ENCODE measurements around the gene HOXC13. TPM values are rescaled to one million over a fixed set of nuclear protein-coding genes. Genes with fewer than 3 reads are reported as not detected.

The HOXC13 gene
- total RNA-seq, 1 experiment from 2014 or later: not detected

DNA sequence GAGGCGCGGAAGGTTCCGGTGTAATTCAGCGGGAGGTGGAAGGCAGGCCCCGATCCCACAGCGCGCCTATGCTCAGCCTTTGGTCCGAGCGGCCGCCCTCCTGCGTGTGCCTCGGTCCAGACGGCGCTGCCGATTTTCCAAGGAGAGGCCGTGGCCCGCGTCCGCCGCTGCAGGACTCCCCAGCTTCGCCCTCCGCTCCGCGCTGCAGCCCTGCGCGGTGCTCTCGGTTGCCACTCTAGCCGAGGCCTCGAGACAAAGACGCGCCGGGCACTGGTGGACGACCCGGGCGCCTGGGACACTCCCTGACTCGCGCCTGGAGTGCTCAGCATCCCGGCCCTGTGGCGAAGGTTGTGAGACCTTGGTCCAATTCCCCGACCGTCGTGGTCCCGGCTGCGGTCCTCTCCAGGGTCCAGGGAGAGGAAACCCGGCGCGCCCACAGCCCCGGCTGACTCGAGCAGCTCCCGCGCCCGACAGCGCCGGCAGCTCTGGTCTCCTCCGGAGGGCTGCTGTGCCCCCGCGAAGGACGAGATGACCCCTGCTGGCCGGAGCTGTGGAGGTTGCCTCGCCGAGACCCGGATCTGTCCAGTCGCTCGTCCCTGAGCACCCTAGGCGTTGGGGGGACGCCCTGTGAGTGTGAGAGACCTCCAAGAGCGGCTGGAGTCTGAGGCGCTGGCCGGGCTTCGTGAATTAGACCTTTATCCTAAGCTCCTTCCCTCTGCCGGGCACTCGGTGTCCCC lies 22.6 kb downstream of the HOXC13 start:
- no peaks in the 10 kb centered on the region for H3K36me3 Mint-ChIP-seq (ENCODE audit: insufficient read depth, unreplicated experiment)
- H3K4me1 Mint-ChIP-seq (ENCODE audit: low read depth, unreplicated experiment): peaks cover 8% of the 10 kb centered on the region
- no peak overlapping the region for H3K27ac Mint-ChIP-seq (ENCODE audit: unreplicated experiment)
- intact Hi-C loops (cut with micrococcal nuclease; ENCODE audit: unreplicated experiment): no loop called here
- H3K9me3 Mint-ChIP-seq (ENCODE audit: low read depth, unreplicated experiment): no peaks in the 10 kb centered on the region
- CTCF ChIA-PET: interaction anchor here (0.6 kb wide), 1 partner anchor 191 kb away, joined by 3 read pairs; no protein-coding TSS in a partner anchor
- H3K4me3 Mint-ChIP-seq (ENCODE audit: low read depth, unreplicated experiment): no peak overlapping the region
- no TSS peak for BruUV-seq (replicated peaks)
- peaks cover 86% of the 10 kb centered on the region for H3K27me3 Mint-ChIP-seq (ENCODE audit: unreplicated experiment)
- DNase-seq: no peak
- TF ChIP-seq, protein P1, sequence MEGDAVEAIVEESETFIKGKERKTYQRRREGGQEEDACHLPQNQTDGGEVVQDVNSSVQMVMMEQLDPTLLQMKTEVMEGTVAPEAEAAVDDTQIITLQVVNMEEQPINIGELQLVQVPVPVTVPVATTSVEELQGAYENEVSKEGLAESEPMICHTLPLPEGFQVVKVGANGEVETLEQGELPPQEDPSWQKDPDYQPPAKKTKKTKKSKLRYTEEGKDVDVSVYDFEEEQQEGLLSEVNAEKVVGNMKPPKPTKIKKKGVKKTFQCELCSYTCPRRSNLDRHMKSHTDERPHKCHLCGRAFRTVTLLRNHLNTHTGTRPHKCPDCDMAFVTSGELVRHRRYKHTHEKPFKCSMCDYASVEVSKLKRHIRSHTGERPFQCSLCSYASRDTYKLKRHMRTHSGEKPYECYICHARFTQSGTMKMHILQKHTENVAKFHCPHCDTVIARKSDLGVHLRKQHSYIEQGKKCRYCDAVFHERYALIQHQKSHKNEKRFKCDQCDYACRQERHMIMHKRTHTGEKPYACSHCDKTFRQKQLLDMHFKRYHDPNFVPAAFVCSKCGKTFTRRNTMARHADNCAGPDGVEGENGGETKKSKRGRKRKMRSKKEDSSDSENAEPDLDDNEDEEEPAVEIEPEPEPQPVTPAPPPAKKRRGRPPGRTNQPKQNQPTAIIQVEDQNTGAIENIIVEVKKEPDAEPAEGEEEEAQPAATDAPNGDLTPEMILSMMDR (IDR thresholded peaks at IDR 0.05; ENCODE audit: unreplicated experiment): no peak

GRCh38 chr12:53963005-53963404 lies 24.4 kb downstream of the HOXC13 start:
- Mint-ChIP-seq H3K9me3 (ENCODE audit: low read depth, unreplicated experiment) (no peaks in the 10 kb centered on the region), H3K27me3 (ENCODE audit: unreplicated experiment) (peaks cover 86% of the 10 kb centered on the region), H3K4me3 (ENCODE audit: low read depth, unreplicated experiment) (no peak overlapping the region), H3K4me1 (ENCODE audit: low read depth, unreplicated experiment) (peaks cover 8% of the 10 kb centered on the region), H3K27ac (ENCODE audit: unreplicated experiment) (no peak overlapping the region), H3K36me3 (ENCODE audit: insufficient read depth, unreplicated experiment) (no peaks in the 10 kb centered on the region)
- TF ChIP-seq, protein P1 (IDR thresholded peaks at IDR 0.05; ENCODE audit: unreplicated experiment): no peak
- CTCF ChIA-PET: no interaction called here
- DNase-seq: no peak
- intact Hi-C loops (cut with micrococcal nuclease; ENCODE audit: unreplicated experiment): no loop called here
- no TSS peak for BruUV-seq (replicated peaks)

DNA sequence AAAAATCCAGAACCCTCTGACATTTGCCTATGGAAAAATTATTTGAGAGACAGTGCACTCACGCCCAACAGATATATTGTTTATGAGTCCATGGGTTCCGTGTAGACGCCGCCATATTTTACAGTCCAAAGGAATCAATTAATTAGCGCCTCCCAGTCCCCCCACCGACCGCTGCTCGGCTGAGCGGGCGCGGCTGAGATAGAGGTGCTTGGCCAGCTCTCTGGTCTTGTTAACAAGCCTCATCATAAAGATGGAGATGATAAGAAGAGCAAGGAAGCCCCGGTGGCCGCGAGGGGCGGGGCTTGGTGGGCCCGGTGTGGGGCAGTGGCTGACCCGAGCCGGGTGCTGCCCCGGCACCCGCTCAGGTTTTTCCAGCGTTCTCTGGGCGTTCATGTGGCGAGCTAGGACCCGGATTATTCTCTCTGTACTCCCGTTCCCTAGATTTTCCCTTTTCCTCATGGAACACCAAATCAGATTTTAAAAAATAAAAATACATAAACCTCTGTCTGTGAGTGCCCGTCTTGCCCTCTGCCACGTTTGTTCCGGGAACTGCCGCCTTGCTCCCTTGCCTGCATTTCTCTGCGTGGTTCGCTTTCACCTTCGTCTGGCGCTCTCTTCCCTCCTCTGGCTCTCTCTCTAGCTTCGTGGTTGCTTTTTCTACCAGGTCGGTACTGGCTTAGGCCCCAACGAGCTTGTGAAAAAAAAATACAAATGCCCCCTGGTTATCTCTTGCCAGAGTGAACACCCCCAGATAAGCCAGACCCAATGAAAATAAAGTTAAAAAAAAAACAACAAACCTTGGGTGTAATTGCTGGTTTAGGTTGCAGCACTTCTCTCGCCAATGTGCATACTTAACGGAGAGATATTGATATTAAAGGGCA lies 25.0 kb downstream of the HOXC13 start:
- H3K27me3 Mint-ChIP-seq (ENCODE audit: unreplicated experiment): peaks cover 86% of the 10 kb centered on the region
- intact Hi-C loops (cut with micrococcal nuclease; ENCODE audit: unreplicated experiment): no loop called here
- TF ChIP-seq, protein P1 (IDR thresholded peaks at IDR 0.05; ENCODE audit: unreplicated experiment): no peak
- no peaks in the 10 kb centered on the region for H3K9me3 Mint-ChIP-seq (ENCODE audit: low read depth, unreplicated experiment)
- H3K27ac Mint-ChIP-seq (ENCODE audit: unreplicated experiment): no peak overlapping the region
- no peak for DNase-seq
- no TSS peak for BruUV-seq (replicated peaks)
- H3K4me3 Mint-ChIP-seq (ENCODE audit: low read depth, unreplicated experiment): no peak overlapping the region
- H3K4me1 Mint-ChIP-seq (ENCODE audit: low read depth, unreplicated experiment): peaks cover 8% of the 10 kb centered on the region
- H3K36me3 Mint-ChIP-seq (ENCODE audit: insufficient read depth, unreplicated experiment): no peaks in the 10 kb centered on the region
- CTCF ChIA-PET: interaction anchor here (0.9 kb wide), 1 partner anchor 9 kb away, joined by 3 read pairs; no protein-coding TSS in a partner anchor

DNA sequence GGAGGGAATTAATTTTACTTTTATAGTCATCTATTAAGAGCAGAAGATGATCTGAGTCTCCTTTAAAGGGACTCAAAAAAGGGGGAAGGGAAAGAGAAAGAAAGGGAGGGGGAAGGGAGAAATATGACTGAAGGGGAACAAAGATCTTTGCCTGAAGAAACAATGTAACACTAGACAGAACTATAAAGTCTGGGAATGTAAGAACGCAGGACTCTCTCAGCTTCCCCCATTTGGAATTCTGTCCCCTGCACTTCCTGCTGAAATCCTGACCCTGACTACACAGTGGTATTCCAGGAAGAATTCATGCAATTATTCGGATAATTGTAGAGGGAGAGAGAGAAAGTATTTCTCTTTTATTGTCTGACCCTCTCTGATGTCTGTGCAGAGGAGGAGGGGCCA lies 25.7 kb downstream of the HOXC13 start:
- Mint-ChIP-seq H3K4me3 (ENCODE audit: low read depth, unreplicated experiment) (no peak overlapping the region), H3K36me3 (ENCODE audit: insufficient read depth, unreplicated experiment) (no peaks in the 10 kb centered on the region), H3K27ac (ENCODE audit: unreplicated experiment) (no peak overlapping the region), H3K27me3 (ENCODE audit: unreplicated experiment) (peaks cover 86% of the 10 kb centered on the region), H3K4me1 (ENCODE audit: low read depth, unreplicated experiment) (peaks cover 8% of the 10 kb centered on the region), H3K9me3 (ENCODE audit: low read depth, unreplicated experiment) (no peaks in the 10 kb centered on the region)
- DNase-seq: no peak
- BruUV-seq (replicated peaks): no TSS peak
- TF ChIP-seq, protein P1 (IDR thresholded peaks at IDR 0.05; ENCODE audit: unreplicated experiment): no peak
- CTCF ChIA-PET: interaction anchor here (0.9 to 1.0 kb wide), 2 partner anchors 8 to 23 kb away, joined by 3 read pairs; no protein-coding TSS in a partner anchor
- intact Hi-C loops (cut with micrococcal nuclease; ENCODE audit: unreplicated experiment): no loop called here

Data from Calu3 (cell line).